Natural killer cell (primary cell): ENCODE data around the gene MSI2. TPM values are rescaled to one million over a fixed set of nuclear protein-coding genes. Genes with fewer than 3 reads are reported as not detected.

Source experiments
- ATAC-seq, 3 donors: fragments of 150-1000 bp in 2 of 3; fragments of 200-7000 bp in 1 of 3; cut with Tn5 transposase; 1 replicate in 1 of 3; 2 replicates in 2 of 3; pipeline ENCODE4 v1.10.0; 2021; ENCODE audit warnings: mild to moderate bottlenecking in 2 of 3, moderate library complexity in 2 of 3
- DNase-seq, 2 donors: peaks; one replicate each; pipeline versions ENCODE4 v3.0.0 to v3.0.0-alpha.2; 2013 to 2021; ENCODE audit warnings: mixed read lengths in 1 of 2
- H3K27ac ChIP-seq: one replicate; pipeline ENCODE4 v1.5.1; 2013; ENCODE audit warnings: mild to moderate bottlenecking, low read length
- H3K27me3 ChIP-seq: one replicate; pipeline ENCODE4 v1.6.1; 2013; ENCODE audit warnings: low read length; ENCODE audit not compliant: control insufficient read depth, insufficient read depth
- H3K36me3 ChIP-seq: one replicate; pipeline ENCODE4 v1.6.1; 2013; ENCODE audit warnings: low read length; ENCODE audit not compliant: control insufficient read depth, insufficient read depth
- H3K4me1 ChIP-seq: one replicate; pipeline ENCODE4 v1.6.1; 2013; ENCODE audit warnings: low read length; ENCODE audit not compliant: control insufficient read depth, insufficient read depth
- H3K4me3 ChIP-seq: one replicate; pipeline ENCODE4 v1.5.1; 2013; ENCODE audit warnings: low read length
- H3K9me3 ChIP-seq: one replicate; pipeline ENCODE4 v1.6.1; 2013; ENCODE audit warnings: low read length; ENCODE audit not compliant: control insufficient read depth, insufficient read depth
- H3K27ac Mint-ChIP-seq, 2 donors: one replicate each; pipeline ENCODE4 v1.8.0; 2022; ENCODE audit warnings: mild to moderate bottlenecking in 2 of 2, mixed read lengths in 2 of 2, moderate library complexity in 1 of 2
- H3K27me3 Mint-ChIP-seq, 2 donors: one replicate each; pipeline ENCODE4 v1.8.0; 2022; ENCODE audit warnings: low read depth in 2 of 2, mixed read lengths in 2 of 2
- H3K36me3 Mint-ChIP-seq: one replicate; pipeline ENCODE4 v1.8.0; 2022; ENCODE audit warnings: mixed read lengths
- H3K4me1 Mint-ChIP-seq, 2 donors: one replicate each; pipeline ENCODE4 v1.8.0; 2022; ENCODE audit warnings: mixed read lengths in 2 of 2
- H3K4me3 Mint-ChIP-seq: one replicate; pipeline ENCODE4 v1.8.0; 2022; ENCODE audit warnings: mild to moderate bottlenecking, moderate library complexity, mixed read lengths
- H3K9me3 Mint-ChIP-seq, 2 donors: one replicate each; pipeline ENCODE4 v1.8.0; 2022; ENCODE audit warnings: mixed read lengths in 2 of 2
- WGBS: methylation state at CpG from one replicate; pipeline ENCODE4 v1.1.7; 2013; ENCODE audit warnings: missing lambda C conversion rate; ENCODE audit not compliant: insufficient coverage; 5-methylcytosine and 5-hydroxymethylcytosine counted together
- intact Hi-C: fragments of 100-400 bp; cut with micrococcal nuclease; formaldehyde crosslinking; loops from one replicate; pipeline ENCODE4 v1.14.2; 2022
- total RNA-seq, 4 donors: library from RNA; stranded (reverse); fragments of 120-200 nt in 1 of 4; gene quantifications; one replicate each; pipeline versions ENCODE4 v1.2.3 to v1.2.4, GENCODE V29; 2013 to 2022
- TF ChIP-seq, protein P1 (sequence below): fragments of 200-600 bp; IDR thresholded peaks from one replicate; pipeline ENCODE4 v1.8.0; 2022; ENCODE audit warnings: antibody characterized with exemption

The MSI2 gene
- total RNA-seq, 3 donors from 2014 or later (not counting 1 experiment from before 2014, with no cell fraction given), result 95.5 to 145 (median 96.8) TPM

DNA sequence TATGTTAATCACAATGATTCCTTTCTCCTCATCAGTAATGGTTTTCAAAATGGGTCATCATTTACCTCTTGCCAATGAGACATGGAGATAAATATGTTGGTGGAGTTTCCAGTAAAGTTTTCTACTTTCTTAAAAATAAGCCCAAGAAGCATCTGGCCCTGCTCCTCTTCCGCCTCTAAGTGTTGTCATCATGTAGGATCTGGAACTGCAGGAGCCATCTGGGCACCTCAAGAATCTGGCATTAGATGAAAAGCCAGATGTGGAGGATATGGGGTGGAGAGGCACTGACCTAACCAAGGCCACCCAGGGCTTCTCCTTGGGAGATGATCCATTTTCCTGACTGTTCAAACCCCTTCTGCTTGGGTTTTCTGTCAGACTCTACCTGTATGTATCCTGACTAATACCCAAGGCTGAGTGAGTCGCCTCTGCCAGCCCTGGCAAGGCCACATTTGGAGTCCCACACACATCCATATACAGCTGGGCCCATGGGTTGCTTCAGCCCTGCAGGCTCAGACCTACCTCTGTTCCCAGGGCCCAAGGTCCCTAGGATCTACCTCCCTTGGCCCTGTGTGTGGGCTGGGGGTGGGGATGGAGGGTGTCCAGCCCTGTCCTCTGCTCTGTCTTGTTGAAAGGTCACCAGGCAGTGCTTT lies 464.2 kb downstream of the MSI2 start:
- H3K4me3 ChIP-seq, result no peak overlapping the region
- DNase-seq (no peak), ATAC-seq (no peak)
- intact Hi-C loops, result no loop called here
- no peak overlapping the region for H3K27ac Mint-ChIP-seq
- no peaks in the 10 kb centered on the region for H3K36me3 Mint-ChIP-seq
- no peak overlapping the region for H3K27ac ChIP-seq
- TF ChIP-seq, protein P1, sequence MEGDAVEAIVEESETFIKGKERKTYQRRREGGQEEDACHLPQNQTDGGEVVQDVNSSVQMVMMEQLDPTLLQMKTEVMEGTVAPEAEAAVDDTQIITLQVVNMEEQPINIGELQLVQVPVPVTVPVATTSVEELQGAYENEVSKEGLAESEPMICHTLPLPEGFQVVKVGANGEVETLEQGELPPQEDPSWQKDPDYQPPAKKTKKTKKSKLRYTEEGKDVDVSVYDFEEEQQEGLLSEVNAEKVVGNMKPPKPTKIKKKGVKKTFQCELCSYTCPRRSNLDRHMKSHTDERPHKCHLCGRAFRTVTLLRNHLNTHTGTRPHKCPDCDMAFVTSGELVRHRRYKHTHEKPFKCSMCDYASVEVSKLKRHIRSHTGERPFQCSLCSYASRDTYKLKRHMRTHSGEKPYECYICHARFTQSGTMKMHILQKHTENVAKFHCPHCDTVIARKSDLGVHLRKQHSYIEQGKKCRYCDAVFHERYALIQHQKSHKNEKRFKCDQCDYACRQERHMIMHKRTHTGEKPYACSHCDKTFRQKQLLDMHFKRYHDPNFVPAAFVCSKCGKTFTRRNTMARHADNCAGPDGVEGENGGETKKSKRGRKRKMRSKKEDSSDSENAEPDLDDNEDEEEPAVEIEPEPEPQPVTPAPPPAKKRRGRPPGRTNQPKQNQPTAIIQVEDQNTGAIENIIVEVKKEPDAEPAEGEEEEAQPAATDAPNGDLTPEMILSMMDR, result no peak
- no peaks in the 10 kb centered on the region for H3K36me3 ChIP-seq
- peaks cover 7% of the 10 kb centered on the region for H3K4me1 ChIP-seq
- no peaks in the 10 kb centered on the region for H3K9me3 Mint-ChIP-seq
- H3K4me1 Mint-ChIP-seq, result peaks cover 9% of the 10 kb centered on the region in 2 donors
- H3K27me3 ChIP-seq, result no peaks in the 10 kb centered on the region
- 91% methylated on average over 2 of the region's 2 CpGs for WGBS
- H3K27me3 Mint-ChIP-seq, result peaks cover 10 to 28% of the 10 kb centered on the region in 2 donors
- no peak overlapping the region for H3K4me3 Mint-ChIP-seq
- no peaks in the 10 kb centered on the region for H3K9me3 ChIP-seq

DNA sequence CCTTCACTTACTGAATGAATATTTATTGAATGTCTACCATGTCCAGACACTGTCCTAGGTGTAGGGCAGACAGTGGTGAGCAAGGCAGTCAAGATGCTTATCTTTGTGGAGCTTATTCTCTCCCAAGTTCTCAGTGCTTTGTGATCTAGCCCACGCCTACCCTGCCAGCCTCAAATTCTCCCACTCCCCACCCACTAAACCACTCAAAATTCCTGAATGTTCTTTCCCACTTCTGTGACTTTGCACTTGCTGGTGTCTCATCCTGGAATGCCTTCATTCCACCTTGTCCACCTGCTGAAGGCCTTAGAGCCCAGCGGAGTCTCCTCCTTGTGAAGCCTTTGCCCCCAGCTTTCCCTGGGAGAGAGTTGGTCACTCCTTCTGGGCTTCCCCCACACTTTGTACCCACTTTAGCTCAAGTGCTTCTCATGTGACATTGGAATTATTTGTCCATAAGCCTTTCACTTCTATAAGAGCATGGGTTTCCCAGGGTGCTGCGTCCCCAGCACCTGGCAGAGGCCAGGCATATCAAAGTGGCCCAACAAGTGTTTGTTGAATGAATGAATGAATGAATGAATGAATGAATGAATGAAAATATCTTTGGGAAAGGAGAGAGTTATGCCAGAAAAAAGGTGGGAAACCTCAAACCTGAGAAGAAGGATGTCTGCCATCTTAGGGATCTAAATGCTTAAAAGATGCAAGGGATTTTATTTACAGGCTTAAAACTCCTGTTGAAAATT lies 465.8 kb downstream of the MSI2 start:
- no peak overlapping the region for H3K4me3 Mint-ChIP-seq
- ATAC-seq (no peak), DNase-seq (no peak)
- H3K27ac ChIP-seq, result no peak overlapping the region
- WGBS, result 94% methylated on average over 3 of the region's 3 CpGs
- H3K4me1 Mint-ChIP-seq, result peaks cover 9% of the 10 kb centered on the region in 2 donors
- peaks cover 7 to 19% of the 10 kb centered on the region in 2 donors for H3K27me3 Mint-ChIP-seq
- intact Hi-C loops, result no loop called here
- H3K4me3 ChIP-seq, result no peak overlapping the region
- H3K4me1 ChIP-seq, result peaks cover 7% of the 10 kb centered on the region
- TF ChIP-seq, protein P1, result no peak
- no peaks in the 10 kb centered on the region for H3K27me3 ChIP-seq
- no peaks in the 10 kb centered on the region for H3K36me3 Mint-ChIP-seq
- no peaks in the 10 kb centered on the region for H3K9me3 ChIP-seq
- no peaks in the 10 kb centered on the region for H3K36me3 ChIP-seq
- no peaks in the 10 kb centered on the region for H3K9me3 Mint-ChIP-seq
- H3K27ac Mint-ChIP-seq, result no peak overlapping the region

DNA sequence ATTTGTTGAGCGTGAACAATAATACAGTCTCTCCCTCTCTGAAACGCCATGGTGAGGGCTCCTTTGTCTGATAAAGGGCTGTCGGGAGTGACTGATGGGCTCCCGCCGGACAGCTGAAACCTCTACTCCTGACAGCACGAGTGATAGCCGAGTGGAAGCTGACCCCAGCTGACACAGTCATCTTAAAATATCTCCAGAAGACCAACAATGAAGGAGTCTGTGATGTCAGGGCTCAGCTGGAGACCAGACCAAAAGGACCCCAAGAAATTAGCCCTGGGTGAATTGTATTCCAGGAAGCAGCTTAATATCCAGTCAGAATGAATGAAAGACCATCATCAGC lies 466.4 kb downstream of the MSI2 start:
- TF ChIP-seq, protein P1, result no peak
- peaks cover 9% of the 10 kb centered on the region in 2 donors for H3K4me1 Mint-ChIP-seq
- ATAC-seq, result no peak
- no peaks in the 10 kb centered on the region for H3K36me3 Mint-ChIP-seq
- Histone ChIP-seq H3K36me3 (no peaks in the 10 kb centered on the region), H3K27ac (no peak overlapping the region), H3K27me3 (no peaks in the 10 kb centered on the region), H3K4me3 (no peak overlapping the region), H3K9me3 (no peaks in the 10 kb centered on the region), H3K4me1 (peaks cover 7% of the 10 kb centered on the region)
- H3K27ac Mint-ChIP-seq, result no peak overlapping the region
- intact Hi-C loops, result no loop called here
- 94% methylated on average over 7 of the region's 7 CpGs for WGBS
- DNase-seq, result no peak
- H3K27me3 Mint-ChIP-seq, result peaks cover 1 to 13% of the 10 kb centered on the region in 2 donors
- no peaks in the 10 kb centered on the region for H3K9me3 Mint-ChIP-seq
- H3K4me3 Mint-ChIP-seq, result no peak overlapping the region
